ENCODE data around the gene ZMIZ1. TPM values are rescaled to one million over a fixed set of nuclear protein-coding genes. Genes with fewer than 3 reads are reported as not detected.

The ZMIZ1 gene
- total and polyA plus RNA-seq, 2 experiments from 2014 or later = 9.2 to 30.9 TPM

- TF ChIP-seq ZNF462 (CRISPR knock-in tag; IDR thresholded peaks at IDR 0.05) = no peak
- no peak for TF ChIP-seq CTCF (conservative IDR thresholded peaks at IDR 0.05; ENCODE audit: low read depth in 2 of 2)
Measured at GRCh38 chr10:79210672-79211071, 141.9 kb downstream of the ZMIZ1 start (continued).

GRCh38 chr10:79211616-79212015 lies 142.8 kb downstream of the ZMIZ1 start:
- Mint-ChIP-seq H3K27me3 (ENCODE audit: insufficient read depth, low read depth, poor library complexity) (peaks cover 4% of the 10 kb centered on the region), H3K4me3 (no peak overlapping the region), H3K36me3 (ENCODE audit: low read depth) (peaks cover 21% of the 10 kb centered on the region), H3K4me1 (no peaks in the 10 kb centered on the region), H3K27ac (no peak overlapping the region), H3K9me3 (no peaks in the 10 kb centered on the region)
- Histone ChIP-seq H3K4me1 (ENCODE audit: insufficient read depth) (no peaks in the 10 kb centered on the region), H2AFZ (no peak overlapping the region), H3F3A (replicated peaks; ENCODE audit: low read depth) (no peaks in the 10 kb centered on the region), H4K20me1 (replicated peaks; ENCODE audit: insufficient read depth) (no peaks in the 10 kb centered on the region; the same call in none of the 2 replicates), H3K4me3 (no peak overlapping the region), H3K4me2 (no peak overlapping the region), H3K36me3 (ENCODE audit: insufficient read depth) (no peaks in the 10 kb centered on the region), H3K27me3 (ENCODE audit: insufficient read depth) (no peaks in the 10 kb centered on the region), H3K9me2 (ENCODE audit: insufficient read depth) (no peaks in the 10 kb centered on the region), H3K79me2 (replicated peaks; ENCODE audit: insufficient read depth) (no peaks in the 10 kb centered on the region), H3K27ac (ENCODE audit: low read depth) (no peak overlapping the region)
- DNase-seq (ENCODE audit: low spot score) (no peak), ATAC-seq (no peak; the same call in 2 of the 3 replicates)
- no peak for TF ChIP-seq STAT1 (IDR thresholded peaks at IDR 0.05; ENCODE audit: unreplicated experiment)
- no peak for TF ChIP-seq ZNF462 (CRISPR knock-in tag; IDR thresholded peaks at IDR 0.05)
- TF ChIP-seq NANOG (IDR thresholded peaks at IDR 0.05; ENCODE audit: borderline replicate concordance) = no peak

Data from GM23338 (cell line).